Activated CD4-positive, alpha-beta T cell treated with anti-CD3 and anti-CD28 coated beads, Interleukin-2, amount 50 U/mL, for 4 hours (primary cell): ENCODE results near the gene BACH2.

Source experiments
- DNase-seq, 2 experiments: peaks; one replicate each; pipeline ENCODE4 v3.0.0-alpha.2; 2020

The BACH2 gene

GRCh38 chr6:90277302-90278011 lies 19.2 kb downstream of the BACH2 start:
- no peak for DNase-seq

GRCh38 chr6:90274451-90275030 lies 22.1 kb downstream of the BACH2 start:
- DNase-seq, result peak; percentile 87 to 92

- DNase-seq, result no peak
Observed at GRCh38 chr6:90273863-90274262, 22.8 kb downstream of the BACH2 start.

GRCh38 chr6:90272895-90273294 lies 23.7 kb downstream of the BACH2 start:
- DNase-seq, result no peak

DNA sequence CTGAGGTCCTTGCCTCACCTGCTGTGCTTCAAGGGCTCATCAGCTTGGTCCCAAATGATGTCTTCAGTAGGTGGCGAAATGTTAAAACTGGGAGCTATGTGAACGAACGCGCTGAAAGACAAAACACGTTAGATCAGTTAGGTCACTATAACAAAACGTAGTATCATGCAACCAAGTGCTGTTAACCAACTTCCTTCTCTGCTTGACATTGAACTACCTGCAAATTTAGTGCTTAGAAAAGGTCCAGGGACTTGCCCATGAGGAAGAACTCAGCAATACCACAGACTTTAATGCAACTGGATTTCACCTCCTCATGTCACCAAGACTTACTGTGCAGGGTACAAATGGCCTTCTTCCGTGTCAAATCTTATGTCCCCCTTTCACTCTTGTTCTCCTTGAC lies 24.8 kb downstream of the BACH2 start:
- DNase-seq, result no peak

- DNase-seq, result no peak
Observed at GRCh38 chr6:90269334-90269733, 27.3 kb downstream of the BACH2 start.

GRCh38 chr6:90268178-90268577 lies 28.5 kb downstream of the BACH2 start:
- no peak for DNase-seq

- DNase-seq, result no peak
Observed at GRCh38 chr6:90266905-90267621, 29.6 kb downstream of the BACH2 start.

DNA sequence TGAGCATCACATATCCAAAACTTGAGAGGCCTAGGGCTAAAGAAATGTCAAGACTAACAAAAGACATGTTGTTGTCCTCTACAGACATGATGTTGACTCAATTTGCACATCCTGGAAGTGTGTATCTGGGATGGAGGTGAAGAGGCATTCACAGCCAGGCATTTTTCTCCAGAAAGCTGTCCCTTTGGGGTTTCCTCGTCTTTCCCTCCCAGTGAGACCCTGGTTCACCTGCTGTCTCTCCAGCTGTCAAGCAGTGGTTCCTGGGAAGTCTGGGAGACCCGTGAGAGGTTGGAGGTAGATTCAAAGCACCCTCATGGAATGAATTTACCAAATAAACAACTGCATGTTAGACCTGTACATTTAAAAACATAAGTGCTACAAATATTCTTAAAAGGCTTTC lies 32.1 kb downstream of the BACH2 start:
- no peak for DNase-seq

DNA sequence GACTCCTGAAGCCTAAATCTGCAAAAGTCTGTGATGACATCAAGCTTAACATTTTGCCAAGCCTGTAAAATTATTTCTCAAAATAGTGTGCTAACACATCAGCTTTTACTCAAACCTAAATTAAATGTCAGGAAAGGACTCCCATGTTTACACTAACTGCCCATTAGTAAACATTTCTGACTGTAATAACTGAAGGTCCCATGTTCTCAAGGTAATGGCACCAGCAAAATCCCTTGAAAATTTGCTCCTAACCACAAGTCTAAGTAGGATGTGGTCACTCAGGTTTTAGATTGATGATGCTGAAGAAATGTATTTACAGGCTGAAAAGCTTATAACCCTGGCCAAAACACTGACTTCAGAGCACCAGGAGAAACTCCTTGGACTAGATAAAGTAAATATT lies 33.0 kb downstream of the BACH2 start:
- no peak for DNase-seq

DNA sequence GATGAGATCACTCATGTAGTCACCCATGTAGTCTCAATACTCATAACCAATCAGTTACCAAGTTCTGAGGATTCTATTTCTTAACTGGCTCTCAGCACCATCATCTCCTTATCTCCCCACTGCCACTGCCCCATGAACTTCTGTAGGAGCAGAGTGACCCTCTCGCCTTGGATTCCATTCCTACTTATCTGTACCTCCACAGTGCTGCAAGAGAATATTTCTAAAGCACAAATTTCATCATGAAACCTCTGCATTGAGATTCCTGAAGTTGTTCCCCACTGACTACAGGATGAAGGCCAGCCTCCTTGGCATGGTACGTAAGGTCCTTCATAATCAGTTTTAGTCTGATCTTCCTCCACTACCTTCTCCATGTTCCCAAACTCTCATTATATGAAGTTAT lies 34.8 kb downstream of the BACH2 start:
- no peak for DNase-seq

DNA sequence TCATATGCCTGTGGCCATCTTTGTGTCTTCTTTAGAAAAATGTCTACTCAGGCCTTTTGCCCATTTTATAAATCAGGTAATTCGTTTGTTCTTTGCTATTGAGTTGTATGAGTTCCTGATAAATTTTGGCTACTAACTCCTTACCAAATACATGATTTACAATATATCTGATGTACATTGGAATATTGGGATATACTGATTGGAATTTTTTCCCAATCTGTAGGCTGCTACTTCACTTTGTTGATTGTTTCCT lies 39.2 kb downstream of the BACH2 start:
- DNase-seq, result no peak

DNA sequence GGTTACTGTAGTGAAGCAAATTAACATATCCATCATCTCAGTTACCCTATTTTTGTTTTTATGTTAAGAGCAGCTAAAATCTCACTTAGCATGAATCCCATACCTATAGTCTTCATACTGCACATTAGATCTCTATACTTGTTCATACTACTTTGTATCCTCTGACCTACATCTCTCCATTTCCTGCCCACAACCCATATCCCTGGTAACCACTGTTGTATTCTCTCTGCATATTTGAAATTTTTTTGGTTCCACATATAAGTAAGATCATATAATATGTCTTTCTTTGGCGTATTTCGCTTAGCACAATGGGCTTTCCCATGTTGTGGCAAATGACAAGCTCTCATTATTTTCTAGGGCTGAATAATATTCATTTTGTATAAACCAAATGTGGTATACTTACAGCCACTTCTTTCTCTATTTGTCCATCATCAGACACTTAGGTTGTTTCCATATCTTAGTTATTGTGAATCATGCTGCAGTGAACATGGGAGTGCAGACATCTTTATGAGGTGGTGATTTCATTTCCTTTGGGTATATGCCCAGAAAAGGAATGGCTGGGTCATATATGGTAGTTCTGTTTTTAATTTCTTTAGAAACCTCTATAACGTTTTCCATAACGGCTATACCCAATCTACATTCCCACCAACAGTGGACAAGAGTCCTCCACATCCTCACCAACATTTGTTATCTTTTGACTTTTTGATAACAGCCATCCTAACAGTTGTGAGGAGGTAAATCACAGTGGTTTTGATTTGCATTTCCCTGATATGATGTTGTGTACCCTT lies 39.8 kb downstream of the BACH2 start:
- DNase-seq, result no peak

GRCh38 chr6:90253631-90254030 lies 43.0 kb downstream of the BACH2 start:
- DNase-seq, result no peak

GRCh38 chr6:90251295-90251992 lies 45.2 kb downstream of the BACH2 start:
- no peak for DNase-seq

GRCh38 chr6:90250405-90250804 lies 46.2 kb downstream of the BACH2 start:
- DNase-seq, result no peak

DNA sequence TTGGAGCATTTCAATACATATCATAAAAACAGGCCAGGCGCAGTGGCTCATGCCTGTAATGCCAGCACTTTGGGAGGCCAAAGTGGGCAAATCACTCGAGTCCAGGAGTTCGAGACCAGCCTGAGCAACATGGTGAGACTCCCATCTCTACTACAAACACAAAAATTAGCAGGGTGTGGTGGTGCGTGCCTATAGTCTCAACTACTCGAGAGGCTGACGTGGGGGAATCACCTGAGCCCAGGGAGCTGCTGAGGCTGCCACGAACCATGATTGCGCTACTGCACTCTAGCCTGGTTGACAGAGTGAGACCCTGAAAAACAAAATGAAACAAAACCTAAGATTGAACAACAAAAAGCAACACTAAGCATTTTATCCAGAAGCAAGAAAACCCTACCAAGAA lies 47.2 kb downstream of the BACH2 start:
- DNase-seq, result no peak

DNA sequence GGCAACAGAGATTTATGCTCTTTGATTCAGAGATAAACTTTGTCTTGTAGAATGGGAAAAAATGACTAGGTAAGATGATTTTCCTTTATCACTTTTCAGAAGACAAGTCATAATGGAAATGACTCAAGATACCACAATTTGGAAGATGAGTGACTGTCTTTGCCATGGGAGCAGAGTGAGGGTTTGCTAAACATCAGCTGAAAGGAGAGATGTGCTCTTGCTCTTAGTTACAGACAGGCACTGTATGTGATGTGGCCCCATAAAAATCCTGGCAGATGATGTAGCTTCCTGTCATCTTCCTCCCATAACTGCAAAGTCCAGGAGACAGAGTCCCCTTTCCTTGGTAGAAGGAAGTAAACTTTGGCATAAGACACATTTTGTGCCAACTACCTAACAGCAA lies 47.6 kb downstream of the BACH2 start:
- DNase-seq, result peak in 1 of 2 experiments; percentile 32

GRCh38 chr6:90247262-90247661 lies 49.4 kb downstream of the BACH2 start:
- DNase-seq, result no peak

DNA sequence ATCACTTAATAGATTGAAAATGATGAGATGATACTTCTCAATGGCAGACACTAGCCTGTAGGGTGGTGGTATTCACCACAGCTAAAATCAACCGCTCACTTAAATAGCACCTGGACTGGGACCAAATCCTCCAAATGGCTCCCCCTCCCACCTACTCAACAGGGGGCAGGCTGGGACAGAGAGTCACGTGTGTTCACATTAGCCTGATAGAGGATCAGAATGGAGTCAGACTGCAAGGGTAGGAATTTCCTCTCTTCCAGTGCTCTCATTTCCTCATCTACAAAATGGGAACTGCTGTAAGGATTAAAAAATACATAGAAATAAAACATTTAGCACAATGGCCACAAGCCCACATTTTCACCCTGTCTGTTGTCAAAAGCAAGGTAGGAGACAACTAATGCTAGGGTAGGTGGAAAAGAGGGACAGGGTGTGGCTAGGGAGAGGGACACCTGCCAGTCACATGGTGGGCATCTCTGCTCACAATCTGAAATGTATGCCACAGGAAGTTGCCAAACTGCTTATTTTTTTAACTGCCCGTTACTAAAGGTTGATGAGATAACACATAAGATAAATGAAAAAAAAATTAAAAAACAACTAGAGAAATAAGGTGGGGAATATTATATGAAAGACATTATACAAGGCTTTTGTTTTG lies 55.3 kb downstream of the BACH2 start:
- DNase-seq, result no peak

- DNase-seq, result no peak
Observed at GRCh38 chr6:90238496-90239266, 58.0 kb downstream of the BACH2 start.
